Measurements from ENCODE around the gene UBQLN1. TPM values are rescaled to one million over a fixed set of nuclear protein-coding genes. Genes with fewer than 3 reads are reported as not detected.
"Not testable (repeated sequence)": the region's sequence is repeated elsewhere in the genome, so short reads cannot be mapped to it uniquely, and the experiment has no call there.

The UBQLN1 gene
- total RNA-seq, 4 donors from 2014 or later: 112 to 123 (median 119) TPM

DNA sequence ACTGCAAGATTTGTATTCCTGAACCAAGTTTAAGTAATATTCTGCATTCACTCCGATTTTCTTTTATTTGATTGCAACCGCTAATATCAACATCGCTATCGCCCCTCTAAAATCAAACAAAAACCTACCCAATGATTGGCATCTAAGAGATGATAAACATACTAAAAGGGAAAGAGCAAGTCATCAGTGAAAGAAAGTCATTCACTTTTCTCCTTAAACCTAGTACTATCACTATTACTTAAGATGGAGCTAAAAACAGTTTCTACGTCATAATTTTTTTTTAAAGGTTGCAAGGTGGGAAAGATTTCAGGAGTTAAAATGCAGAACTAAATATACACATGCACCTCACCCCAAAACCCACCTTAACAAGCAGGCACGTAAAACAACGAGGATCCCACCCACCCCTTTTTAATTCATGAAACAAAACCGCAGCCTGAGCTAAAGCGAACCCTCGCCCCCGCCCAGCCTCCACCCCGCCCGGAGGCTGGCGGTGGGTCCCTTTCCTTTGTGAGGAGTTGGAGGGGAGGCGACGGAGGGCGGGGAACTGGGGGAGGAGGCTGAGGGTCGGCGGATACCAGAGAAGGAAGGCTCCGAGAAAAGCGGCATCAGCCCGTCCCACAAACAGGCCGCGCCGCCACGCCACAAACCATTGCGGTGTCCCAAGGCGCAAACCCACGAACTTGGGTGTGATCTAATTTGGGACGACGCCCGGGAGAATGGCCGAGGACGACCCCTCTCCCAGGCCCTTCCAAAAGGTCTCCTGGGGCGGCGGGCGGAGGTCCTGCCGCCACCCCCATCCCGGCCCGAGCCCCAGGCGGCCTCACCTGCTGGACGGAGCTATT is 861 bp downstream of the UBQLN1 start:
- Histone ChIP-seq H3K4me1 (peaks cover 28 to 49% (median 44%) of the 10 kb centered on the region in 4 donors), H3K36me3 (no peaks in the 10 kb centered on the region), H3K4me3 (peak overlapping the region; percentile 87 to 97 (median 90)), H3K27me3 (no peaks in the 10 kb centered on the region), H3K9me3 (no peaks in the 10 kb centered on the region), H3K27ac (replicated peaks in 1 of 4) (peak overlapping the region; percentile 97 to 99 (median 98))
- DNase-seq (ENCODE audit: extremely low spot score): no peak
- TF ChIP-seq, protein P1, sequence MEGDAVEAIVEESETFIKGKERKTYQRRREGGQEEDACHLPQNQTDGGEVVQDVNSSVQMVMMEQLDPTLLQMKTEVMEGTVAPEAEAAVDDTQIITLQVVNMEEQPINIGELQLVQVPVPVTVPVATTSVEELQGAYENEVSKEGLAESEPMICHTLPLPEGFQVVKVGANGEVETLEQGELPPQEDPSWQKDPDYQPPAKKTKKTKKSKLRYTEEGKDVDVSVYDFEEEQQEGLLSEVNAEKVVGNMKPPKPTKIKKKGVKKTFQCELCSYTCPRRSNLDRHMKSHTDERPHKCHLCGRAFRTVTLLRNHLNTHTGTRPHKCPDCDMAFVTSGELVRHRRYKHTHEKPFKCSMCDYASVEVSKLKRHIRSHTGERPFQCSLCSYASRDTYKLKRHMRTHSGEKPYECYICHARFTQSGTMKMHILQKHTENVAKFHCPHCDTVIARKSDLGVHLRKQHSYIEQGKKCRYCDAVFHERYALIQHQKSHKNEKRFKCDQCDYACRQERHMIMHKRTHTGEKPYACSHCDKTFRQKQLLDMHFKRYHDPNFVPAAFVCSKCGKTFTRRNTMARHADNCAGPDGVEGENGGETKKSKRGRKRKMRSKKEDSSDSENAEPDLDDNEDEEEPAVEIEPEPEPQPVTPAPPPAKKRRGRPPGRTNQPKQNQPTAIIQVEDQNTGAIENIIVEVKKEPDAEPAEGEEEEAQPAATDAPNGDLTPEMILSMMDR (IDR thresholded peaks at IDR 0.05): no peak
- TF ChIP-seq EP300 (IDR thresholded peaks at IDR 0.05) (no peak), POLR2AphosphoS5 (IDR thresholded peaks at IDR 0.05) (no peak), POLR2A (IDR thresholded peaks at IDR 0.05; ENCODE audit: low read depth) (no peak)
- under 1% methylated on average over 23 of the region's 42 CpGs for WGBS
- intact Hi-C loops (cut with DNase I): loop anchor here (2.0 to 5.0 kb wide), 2 partner anchors 84 to 215 kb away; partner anchors contain the start of genes IDNK and KIF27

DNA sequence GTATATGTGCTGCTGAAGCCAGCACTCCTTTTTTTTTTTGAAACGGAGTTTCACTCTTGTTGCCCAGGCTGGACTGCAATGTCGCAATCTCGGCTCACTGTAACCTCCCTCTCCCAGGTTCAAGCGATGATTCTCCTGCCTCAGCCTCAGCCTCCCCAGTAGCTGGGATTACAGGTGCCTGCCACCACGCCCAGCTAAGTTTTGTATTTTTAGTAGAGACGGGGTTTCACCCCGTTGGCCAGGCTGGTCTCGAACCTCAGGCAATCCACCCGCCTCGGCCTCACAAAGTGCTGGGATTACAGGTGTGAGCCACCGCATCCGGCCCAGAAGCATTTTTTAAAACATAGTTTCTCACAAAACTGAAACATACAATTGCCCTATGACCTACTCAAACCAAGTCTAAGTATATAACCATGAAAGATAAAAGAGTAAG is 2.5 kb downstream of the UBQLN1 start:
- not testable (repeated sequence) for H3K27me3 ChIP-seq; H3K27ac ChIP-seq (replicated peaks in 1 of 4); H3K36me3 ChIP-seq; H3K9me3 ChIP-seq; H3K4me3 ChIP-seq; DNase-seq (ENCODE audit: extremely low spot score)
- 97% methylated on average over 8 of the region's 12 CpGs for WGBS
- H3K4me1 ChIP-seq: peaks cover 41 to 66% (median 59%) of the 10 kb centered on the region in 4 donors
- intact Hi-C loops (cut with DNase I): loop anchor here (5.0 kb wide), 1 partner anchor 217 kb away; the partner anchor contains the start of gene KIF27

DNA sequence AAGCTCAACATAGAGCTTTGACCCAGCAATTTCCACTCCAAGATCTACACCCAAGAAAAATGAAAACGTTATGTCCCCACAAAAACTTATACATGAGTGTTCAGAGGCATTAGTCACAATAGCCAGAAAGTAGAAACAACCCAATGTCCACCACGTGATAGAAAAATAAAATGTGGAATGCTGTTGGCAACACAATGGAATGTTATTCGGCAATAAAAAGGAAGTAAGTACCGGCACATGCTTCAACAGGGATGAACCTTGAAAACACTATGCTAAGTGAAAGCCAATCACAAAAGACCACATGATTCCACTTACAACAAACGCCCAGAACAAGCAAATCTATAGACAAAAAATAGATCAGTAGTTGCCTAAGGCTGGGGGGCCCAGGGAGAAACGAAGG is 6.0 kb downstream of the UBQLN1 start:
- Histone ChIP-seq H3K27ac (replicated peaks in 1 of 4) (peak overlapping the region; percentile 13 to 45 (median 35)), H3K4me1 (peaks cover 42 to 78% (median 73%) of the 10 kb centered on the region in 4 donors), H3K4me3 (no peak overlapping the region), H3K36me3 (no peaks in the 10 kb centered on the region), H3K27me3 (no peaks in the 10 kb centered on the region), H3K9me3 (no peaks in the 10 kb centered on the region)
- no peak for TF ChIP-seq EP300 (IDR thresholded peaks at IDR 0.05)
- no peak for TF ChIP-seq POLR2A (IDR thresholded peaks at IDR 0.05; ENCODE audit: low read depth)
- TF ChIP-seq, protein P1 (IDR thresholded peaks at IDR 0.05): no peak
- peak in 1 of 2 donors; percentile 24 for TF ChIP-seq POLR2AphosphoS5 (IDR thresholded peaks at IDR 0.05)
- WGBS: 43% methylated on average over 6 of the region's 6 CpGs
- intact Hi-C loops (cut with DNase I): no loop called here
- DNase-seq (ENCODE audit: extremely low spot score): no peak

DNA sequence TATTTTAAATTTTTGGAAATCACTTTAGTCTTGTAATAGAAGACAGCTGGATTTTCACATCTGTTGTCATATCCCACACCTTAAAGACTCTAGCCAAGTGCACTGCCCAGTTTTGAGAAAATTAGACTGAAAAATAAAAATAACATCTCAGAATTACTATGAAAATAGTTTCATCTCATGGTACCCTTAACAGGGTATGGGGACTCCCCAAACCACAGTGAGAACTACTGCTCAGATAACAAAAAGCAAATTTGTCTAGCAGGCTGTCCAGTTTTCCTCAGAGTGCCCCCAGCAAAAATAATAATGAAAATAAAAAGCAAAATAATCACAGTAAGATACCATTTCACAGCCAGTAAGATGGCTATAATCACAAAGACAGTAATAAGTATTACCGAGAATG is 6.5 kb downstream of the UBQLN1 start:
- intact Hi-C loops (cut with DNase I): no loop called here
- Histone ChIP-seq H3K27ac (replicated peaks in 1 of 4) (peak overlapping the region in 3 of 4 donors; percentile 30 to 45 (median 40)), H3K36me3 (no peaks in the 10 kb centered on the region), H3K4me1 (peaks cover 40 to 75% (median 71%) of the 10 kb centered on the region in 4 donors), H3K27me3 (no peaks in the 10 kb centered on the region), H3K4me3 (no peak overlapping the region), H3K9me3 (no peaks in the 10 kb centered on the region)
- no peak for TF ChIP-seq POLR2AphosphoS5 (IDR thresholded peaks at IDR 0.05)
- TF ChIP-seq EP300 (IDR thresholded peaks at IDR 0.05): no peak
- no peak for TF ChIP-seq POLR2A (IDR thresholded peaks at IDR 0.05; ENCODE audit: low read depth)
- TF ChIP-seq, protein P1 (IDR thresholded peaks at IDR 0.05): no peak
- WGBS: 93% methylated on average over 1 of the region's 1 CpG
- no peak for DNase-seq (ENCODE audit: extremely low spot score)

GRCh38 chr9:83699615-83700014 is 8.1 kb downstream of the UBQLN1 start:
- H3K9me3 ChIP-seq: no peaks in the 10 kb centered on the region
- intact Hi-C loops (cut with DNase I): no loop called here
- H3K4me1 ChIP-seq: peaks cover 34 to 75% (median 70%) of the 10 kb centered on the region in 4 donors
- H3K36me3 ChIP-seq: no peaks in the 10 kb centered on the region
- WGBS: 97% methylated on average over 3 of the region's 3 CpGs
- TF ChIP-seq POLR2A (IDR thresholded peaks at IDR 0.05; ENCODE audit: low read depth): no peak
- TF ChIP-seq POLR2AphosphoS5 (IDR thresholded peaks at IDR 0.05): no peak
- no peak for TF ChIP-seq EP300 (IDR thresholded peaks at IDR 0.05)
- TF ChIP-seq, protein P1 (IDR thresholded peaks at IDR 0.05): no peak
- DNase-seq (ENCODE audit: extremely low spot score): no peak
- no peak overlapping the region for H3K27ac ChIP-seq (replicated peaks in 1 of 4)
- no peak overlapping the region for H3K4me3 ChIP-seq
- H3K27me3 ChIP-seq: no peaks in the 10 kb centered on the region
